VCaP (cell line): ENCODE data around the gene ELF4.

Experiments
- H3K27ac ChIP-seq: fragments of 450-650 bp; 2 replicates; pipeline ENCODE4 v1.5.1; 2017
- CTCF ChIP-seq: fragments of 450-650 bp; conservative IDR thresholded peaks from 2 replicates; pipeline ENCODE4 v1.5.1; 2017; ENCODE audit warnings: mild to moderate bottlenecking, moderate library complexity

Gene ELF4

GRCh38 chrX:130032552-130032951 is 77.7 kb downstream of the ELF4 start:
- no peak for TF ChIP-seq CTCF
- H3K27ac ChIP-seq: no peak overlapping the region

GRCh38 chrX:130030826-130031225 is 79.5 kb downstream of the ELF4 start:
- no peak for TF ChIP-seq CTCF

GRCh38 chrX:130028196-130028595 is 82.1 kb downstream of the ELF4 start:
- peak; percentile 82 for TF ChIP-seq CTCF

More at GRCh38 chrX:130030826-130031225, 79.5 kb downstream of the ELF4 start:
- no peak overlapping the region for H3K27ac ChIP-seq

DNA sequence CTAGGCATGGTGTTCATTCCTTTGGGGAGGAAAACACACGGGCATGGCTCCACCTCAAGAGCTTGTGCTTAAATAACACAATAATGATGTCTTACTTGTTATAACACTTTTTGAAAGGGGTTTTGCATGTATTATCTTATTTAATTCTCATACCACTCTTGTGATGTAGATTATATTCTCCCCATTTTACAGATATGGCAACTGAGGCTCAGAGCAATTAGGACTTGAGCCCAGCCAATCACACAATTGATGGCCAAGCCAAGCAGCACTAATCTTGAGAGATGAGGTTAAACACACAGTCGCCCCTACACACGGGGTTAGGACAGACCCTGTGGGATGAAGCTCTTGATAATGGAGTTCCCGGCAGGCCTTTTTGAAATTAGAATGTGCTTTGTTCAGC is 82.7 kb downstream of the ELF4 start:
- H3K27ac ChIP-seq: no peak overlapping the region
- no peak for TF ChIP-seq CTCF

More at GRCh38 chrX:130028196-130028595, 82.1 kb downstream of the ELF4 start:
- no peak overlapping the region for H3K27ac ChIP-seq

DNA sequence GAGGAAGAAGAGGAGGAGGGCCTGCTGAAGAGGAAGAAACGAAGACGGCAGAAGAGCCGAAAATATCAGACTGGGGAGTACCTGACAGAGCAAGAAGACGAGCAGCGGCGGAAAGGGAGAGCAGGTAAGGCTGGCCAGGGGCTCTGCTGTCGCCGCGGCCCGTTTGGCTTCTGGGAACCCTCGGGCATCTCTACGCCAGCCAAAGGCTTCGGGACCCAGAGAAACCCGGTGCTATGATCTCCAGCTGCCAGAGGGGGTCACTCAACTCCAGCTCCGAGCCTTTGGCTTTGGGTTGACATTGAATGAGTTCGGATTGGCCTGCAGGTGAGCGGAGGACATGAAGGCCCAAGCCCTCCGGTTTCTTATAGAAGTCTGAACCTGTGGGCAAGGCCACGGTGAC is 85.0 kb downstream of the ELF4 start:
- no peak overlapping the region for H3K27ac ChIP-seq
- TF ChIP-seq CTCF: no peak

- TF ChIP-seq CTCF: no peak
- no peak overlapping the region for H3K27ac ChIP-seq
Observed at GRCh38 chrX:130024127-130024526, 86.2 kb downstream of the ELF4 start.

DNA sequence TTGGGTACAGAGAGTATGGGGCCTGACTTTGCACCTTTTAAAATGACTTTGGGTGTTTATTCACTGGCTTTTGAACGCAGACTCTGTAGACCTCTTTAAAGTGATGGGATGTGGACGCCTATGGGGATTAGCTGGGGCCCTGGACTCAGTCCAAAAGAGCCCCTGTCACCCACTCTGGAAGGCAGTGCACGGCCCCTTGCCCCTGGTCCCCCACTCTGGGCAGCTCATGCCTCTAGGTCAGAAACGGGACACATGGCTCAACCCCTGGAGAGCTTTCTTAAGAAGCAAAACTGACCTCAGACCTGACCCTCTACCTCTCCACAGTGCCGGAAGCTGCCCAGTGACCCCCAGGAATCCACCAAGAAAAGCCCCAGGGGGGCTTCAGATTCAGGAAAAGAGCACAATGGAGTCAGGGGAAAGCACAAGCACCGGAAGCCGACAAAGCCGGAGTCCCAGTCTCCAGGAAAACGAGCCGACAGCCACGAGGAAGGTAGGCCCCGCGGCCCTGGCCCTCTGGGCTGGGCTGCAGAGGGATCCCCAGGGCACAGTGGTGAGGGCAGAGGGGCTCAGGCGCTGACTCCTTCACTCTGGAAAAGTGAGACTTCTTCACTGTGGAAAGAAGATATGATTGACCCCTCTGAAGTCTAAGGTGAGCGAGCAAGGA is 89.5 kb downstream of the ELF4 start:
- TF ChIP-seq CTCF: no peak
- no peak overlapping the region for H3K27ac ChIP-seq
